ENCODE measurements around the gene MPG.

MPG gene

DNA sequence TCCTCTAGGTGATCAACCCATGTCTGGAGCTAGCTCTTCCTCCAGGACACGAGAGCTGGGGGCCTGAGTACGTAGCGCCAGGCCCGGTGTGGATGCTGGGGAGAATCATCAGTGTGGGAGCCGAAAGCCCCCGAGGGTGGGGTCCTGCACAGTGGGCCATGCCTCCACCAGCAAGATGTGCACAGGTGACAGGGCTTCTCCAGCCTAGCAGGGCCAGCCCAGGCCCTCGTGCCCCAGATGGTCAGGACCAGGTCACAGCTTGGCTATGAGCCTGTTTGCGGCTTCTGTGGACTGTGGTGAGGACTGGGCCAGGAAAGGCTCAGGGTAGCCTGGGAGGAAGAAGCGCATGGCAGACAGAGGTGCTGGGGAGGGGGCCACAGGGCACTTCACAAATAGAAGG lies 7.8 kb downstream of the MPG start:
- DNase-seq, result no peak

GRCh38 chr16:86483-86952 lies 8.5 kb downstream of the MPG start:
- no peak for DNase-seq

GRCh38 chr16:88613-89012 lies 10.6 kb downstream of the MPG start:
- DNase-seq, result no peak

DNA sequence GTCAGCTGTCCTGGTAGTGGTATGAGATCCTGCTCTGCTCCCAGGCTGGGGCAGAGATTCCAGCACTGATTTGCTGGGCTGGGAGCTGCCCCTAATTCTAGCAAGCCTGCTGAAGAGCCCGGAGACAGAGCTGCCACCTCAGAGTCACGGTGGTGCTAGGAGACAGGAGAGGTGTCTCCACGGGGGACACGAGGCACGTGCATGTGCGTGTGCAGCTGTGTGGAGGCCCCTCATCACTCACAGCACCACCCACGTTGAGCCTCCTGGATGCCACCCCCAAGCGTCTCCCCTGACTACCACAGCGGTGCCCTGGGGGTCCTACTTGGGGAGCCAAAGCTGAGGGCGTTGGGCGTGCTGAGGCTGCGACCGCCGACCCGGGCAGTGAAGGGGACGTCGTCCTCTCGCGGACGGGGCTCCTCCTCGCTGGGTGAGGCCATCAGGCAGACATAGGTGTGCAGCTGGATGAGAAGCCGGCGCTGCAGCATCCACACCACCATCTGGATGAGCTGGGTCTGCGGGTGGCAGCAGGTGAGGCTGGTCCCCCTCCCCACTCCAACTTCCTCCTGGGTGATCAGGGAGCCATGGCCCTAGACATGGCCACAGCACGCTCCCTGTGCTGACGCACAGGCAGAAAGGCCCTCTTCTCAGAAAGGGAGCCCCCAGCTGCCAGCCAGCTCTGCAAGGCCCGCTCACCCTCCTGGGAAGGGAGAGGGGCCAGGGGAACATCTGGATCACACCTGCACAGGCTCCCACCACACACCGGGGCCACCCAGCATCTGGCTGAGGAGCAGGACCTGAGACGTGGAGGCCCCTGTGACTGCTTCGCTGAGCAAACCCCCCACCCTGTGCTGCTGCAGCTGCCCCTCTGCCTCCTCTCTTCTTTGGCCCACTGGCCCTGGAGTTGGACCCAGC lies 11.6 kb downstream of the MPG start:
- DNase-seq, result no peak

DNA sequence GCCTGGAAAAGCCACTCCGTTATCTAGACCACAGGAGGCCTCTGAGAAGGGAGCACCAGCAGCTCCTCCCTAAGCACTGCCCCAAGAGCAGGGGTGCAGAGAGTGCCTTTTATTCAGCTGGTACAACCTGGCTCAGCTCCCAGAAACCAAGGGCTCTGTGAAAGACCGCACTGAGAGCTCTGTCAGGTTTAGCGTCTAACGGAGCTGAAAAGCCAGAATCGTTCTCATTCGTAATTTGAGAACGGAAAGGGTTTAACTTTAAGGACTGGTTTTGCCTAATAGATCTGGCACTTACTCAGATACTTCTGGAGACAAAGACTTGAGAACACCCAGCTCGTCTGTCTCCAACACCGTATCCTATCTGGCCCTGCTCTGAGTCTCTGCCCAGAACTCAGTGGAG lies 13.5 kb downstream of the MPG start:
- no peak for DNase-seq

DNA sequence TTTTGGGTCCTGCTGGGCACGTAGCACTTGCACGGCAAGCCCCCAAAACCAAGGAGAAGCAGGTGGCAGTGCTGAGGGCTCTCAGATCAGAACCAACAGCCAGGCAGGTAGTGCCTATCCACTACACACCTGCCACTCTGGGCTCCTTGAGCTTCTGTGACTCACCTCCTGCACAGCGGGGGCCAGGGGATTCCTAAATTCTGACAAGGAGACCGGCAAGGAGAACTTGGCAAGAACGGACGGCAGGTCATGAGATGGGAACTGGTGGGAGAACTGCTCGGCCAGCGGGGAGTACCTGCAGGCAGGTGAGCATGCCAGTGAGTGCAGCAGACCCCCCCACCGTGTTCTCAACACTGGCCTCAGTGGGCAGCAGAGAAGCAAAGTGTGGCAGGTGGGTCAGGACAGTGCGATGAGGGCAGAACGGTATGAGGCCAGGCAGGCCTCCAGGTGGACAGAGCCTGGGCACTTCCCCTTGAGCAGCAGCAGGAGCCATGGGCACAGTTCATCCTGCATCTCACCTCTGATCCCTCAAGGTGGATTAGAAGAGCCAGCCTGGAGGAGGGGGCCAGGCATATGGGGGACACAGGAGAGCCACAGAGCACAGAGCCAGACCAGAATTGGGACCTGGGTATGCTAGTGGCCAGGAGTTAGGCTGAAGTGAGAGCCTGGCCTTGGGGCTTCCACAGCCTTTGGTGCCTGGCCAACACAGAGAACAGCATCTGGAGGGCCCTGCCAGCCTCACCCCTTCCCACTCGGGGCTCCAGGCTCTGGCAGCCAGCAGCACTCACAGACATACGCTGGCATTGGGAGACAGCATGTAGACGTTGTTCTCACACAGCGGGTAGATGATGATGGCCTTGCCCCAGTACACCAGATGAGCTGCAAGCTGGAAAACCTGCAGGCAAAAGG lies 14.7 kb downstream of the MPG start:
- no peak for DNase-seq

DNA sequence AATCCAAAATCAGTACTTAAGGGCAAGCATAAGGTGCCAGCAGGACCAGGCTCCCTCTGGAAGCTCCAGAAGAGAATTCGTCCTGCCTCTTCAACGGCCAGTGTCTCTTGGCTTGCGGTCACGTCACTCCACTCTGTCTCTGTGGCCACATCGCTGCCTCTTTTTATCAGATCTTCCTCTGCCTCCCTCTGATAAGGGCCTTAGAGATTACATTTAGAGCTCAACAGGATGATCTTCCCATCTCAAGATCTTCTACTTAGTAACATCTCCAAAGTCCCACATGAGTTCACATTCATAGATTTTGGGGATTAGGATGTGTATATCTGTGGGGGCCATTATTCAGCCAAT lies 16.9 kb downstream of the MPG start:
- DNase-seq, result no peak

GRCh38 chr16:96935-97381 lies 18.9 kb downstream of the MPG start:
- DNase-seq, result peak; percentile 71 to 92

DNA sequence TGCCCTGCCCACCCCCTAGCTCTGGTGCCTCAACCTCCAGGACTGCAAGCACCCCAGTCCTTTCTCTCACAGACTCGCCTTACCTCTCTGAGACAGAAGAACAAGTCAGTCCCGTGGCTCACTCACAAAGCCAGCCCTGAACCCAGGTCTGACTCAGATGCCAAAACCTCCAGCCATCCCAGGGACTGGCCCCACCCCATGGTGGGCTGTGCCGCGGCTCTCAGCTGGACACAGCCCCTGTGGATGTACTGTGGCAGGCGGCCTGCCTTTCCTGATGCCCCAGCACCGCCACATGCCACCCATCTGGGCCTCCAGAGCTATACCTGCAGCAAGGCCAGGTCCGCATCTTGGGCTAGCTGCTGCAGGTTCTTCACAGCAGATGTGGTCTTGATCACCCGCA lies 19.8 kb downstream of the MPG start:
- no peak for DNase-seq

DNA sequence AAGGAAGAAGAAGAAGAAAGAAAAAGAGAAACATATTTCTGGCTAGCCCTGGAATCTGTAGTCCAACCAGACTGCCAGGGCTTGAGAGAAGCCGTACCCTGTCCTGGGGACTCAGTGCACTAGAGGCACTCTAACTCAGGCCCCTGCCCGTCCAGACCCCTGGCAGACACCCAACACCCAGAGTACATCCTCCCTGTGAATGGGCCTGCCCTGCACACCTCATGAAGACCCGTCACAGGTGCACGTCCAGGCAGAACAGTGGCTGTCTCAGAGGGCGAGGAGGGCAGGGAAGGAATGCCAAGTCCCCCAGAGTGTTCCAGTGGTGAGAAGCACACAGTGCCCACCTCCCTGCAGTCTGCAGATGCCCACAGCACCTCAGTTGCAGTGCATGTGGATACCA lies 23.0 kb downstream of the MPG start:
- DNase-seq, result no peak

DNA sequence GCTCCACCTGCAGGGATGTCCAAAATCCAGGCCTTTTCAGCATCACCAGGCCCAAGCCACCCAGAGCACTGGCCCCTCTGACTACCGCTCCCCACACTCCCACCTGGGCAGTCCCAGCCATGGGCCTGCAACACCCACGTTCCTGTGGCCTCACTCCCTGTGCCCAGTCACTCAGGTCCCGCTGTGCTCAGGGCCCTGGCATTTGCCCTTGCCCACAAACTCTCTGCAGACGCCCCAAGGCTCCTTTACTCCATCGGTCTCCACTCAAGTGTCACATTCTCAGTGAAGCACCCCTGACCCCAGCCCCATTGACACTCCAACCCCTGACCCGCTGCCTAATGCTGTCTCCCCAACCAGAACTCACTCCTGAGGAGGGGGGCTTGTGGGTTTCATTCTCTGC lies 23.6 kb downstream of the MPG start:
- no peak for DNase-seq

GRCh38 chr16:102060-102855 lies 24.2 kb downstream of the MPG start:
- DNase-seq, result no peak

- DNase-seq, result no peak
Measured at GRCh38 chr16:104355-104754, 26.3 kb downstream of the MPG start.

DNA sequence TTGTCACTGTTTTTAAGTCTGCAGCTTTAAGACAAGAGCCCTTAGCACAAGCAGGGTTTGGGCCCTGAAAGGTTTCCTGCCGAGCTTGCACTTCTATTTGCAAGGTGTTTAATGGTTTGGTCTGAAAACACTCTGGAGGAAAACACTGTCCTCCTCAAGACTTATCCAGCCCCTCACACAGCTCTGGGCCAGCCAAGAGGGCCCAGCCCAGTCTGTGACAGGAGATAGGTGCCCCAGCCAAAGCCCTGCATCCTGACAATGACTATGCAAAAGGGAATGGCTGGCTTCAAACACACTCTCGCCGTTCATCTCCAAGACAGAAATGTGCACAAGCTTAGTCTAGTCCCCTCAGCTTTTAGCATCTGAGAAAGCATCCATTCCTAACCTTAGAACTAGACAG lies 26.9 kb downstream of the MPG start:
- no peak for DNase-seq

DNA sequence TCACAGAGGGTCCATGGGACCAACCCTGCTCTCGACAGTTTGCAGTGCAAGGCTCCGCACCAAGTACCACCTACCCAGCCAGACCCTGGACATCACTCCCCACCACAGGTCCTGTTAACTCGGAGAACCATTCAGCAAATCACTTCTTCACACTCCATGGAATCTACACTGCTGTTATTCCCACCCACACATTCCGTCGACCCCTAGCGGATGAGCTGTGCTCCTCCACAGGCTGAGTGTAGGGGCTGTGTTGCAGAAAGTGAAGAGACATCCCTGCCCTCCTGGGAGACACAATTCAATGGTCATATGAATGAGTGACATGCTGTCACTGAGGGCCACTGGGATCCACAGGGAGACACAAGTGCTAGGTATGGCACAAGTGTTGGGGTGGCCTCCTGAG lies 27.5 kb downstream of the MPG start:
- no peak for DNase-seq

- DNase-seq, result peak; percentile 14 to 68
Measured at GRCh38 chr16:106623-107324, 28.7 kb downstream of the MPG start.

GRCh38 chr16:112153-112840 lies 34.3 kb downstream of the MPG start:
- no peak for DNase-seq

DNA sequence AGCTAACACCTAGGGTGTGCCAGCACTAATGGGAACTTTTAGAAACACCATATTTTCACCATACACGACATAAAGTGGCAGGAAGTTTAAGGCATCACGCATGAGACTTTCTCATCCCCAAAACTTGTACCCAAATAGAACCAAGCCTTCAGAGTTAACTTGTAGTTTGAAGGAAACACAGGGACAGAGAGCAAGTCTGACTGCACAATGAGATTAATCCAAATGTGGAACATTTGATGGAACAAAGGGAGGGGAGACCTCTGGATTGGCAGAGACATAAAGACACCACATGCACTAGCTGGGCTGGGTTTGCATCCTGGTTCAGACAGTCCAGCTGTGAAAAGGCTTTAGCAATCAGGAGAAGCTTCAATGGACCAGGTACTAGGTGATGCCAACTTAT lies 36.3 kb downstream of the MPG start:
- no peak for DNase-seq

DNA sequence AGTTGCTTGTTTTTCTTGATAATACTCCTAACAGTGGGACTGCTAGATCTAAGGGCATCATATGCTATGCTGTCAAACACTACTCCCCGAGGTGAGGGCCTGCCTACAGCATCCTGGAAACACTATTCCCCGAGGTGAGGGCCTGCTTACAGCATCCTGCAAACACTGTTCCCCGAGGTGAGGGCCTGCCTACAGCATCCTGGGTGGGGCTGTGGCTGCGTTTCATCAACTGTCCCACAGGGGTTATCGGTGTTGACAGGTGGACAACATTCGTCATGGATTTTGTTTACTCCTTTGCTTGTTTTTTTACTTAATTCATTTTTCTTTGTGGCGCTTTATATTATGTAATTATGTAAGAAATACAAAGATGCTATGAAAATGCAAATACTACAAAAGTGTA lies 38.0 kb downstream of the MPG start:
- DNase-seq, result no peak

DNA sequence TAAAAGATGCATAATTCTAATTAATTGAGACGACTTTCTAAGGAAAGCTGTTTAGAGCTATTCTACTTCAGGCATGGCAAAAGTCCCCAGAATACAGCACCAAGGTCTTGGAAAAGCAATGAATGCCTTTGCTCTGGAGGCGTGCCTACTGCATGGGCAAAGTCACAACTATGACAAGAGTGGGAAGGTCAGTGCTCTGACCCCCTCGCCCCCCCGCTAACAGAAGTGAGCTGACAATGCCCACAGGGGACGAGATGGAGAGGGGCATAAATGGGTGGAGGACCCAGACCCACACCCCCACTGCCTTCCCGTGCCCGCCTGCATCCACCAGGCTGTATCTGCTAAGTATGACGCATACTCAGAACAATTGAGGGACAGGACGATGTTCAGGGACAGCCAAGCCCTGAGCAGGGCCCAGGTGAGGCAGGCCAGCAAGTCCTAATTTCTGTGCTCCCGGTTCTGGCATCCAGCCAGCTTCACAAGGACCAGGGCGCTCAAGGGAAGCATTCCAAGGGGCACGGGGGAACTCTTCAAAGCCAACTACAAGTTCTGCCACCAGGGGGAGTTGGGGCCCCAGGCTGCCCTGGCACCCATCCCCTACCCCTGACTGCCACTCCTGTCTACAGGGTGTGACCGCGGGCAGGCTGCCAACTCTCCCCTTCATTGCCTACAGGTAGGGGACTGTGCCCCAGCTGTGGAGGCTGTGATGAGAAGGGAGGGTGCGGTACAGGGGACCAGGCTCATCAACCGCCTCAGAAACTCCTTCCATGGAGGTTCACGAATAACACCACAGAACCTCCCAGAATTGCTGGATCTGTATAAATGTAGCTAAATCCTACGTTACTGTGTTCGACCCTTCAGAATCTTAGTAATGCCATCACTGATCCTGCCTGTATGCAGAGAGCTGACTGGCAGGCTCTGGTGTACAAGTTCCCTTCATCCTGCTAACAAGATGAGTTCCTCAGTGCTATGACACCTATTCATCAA lies 39.6 kb downstream of the MPG start:
- peak; percentile 15 to 27 for DNase-seq
